Retina (tissue), 1 donor: ENCODE data around the gene IGLL1.

ENCODE experiments used
- DNase-seq: peaks from one replicate; pipeline ENCODE4 v3.0.0-alpha.2; 2016

The IGLL1 gene

GRCh38 chr22:23526596-23527316 is 53.3 kb downstream of the IGLL1 start:
- DNase-seq = peak; percentile 1

GRCh38 chr22:23525510-23525909 is 54.6 kb downstream of the IGLL1 start:
- no peak for DNase-seq

DNA sequence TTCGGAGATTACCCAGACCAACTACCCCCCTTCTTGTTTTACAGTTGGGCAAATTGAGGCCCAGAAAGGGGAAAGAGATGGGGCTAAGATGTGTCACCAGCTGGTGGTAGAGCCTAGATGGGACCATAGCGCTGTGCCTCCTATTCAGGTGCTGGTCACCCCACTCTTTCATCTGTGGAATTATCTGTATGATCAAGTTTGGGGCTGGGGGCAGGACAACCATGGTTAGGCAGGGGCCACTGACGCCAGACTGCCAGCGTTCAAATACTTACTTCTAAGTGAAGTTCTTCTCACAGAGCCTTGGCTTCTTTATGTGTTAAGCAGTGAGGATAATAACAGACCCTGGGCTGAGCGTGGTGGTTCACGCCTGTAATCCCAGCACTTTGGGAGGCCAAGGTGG is 55.9 kb downstream of the IGLL1 start:
- DNase-seq = no peak

- DNase-seq = no peak
Measured at GRCh38 chr22:23523713-23524112, 56.4 kb downstream of the IGLL1 start.
